Measurements from ENCODE around the gene ANKRD36. TPM values are rescaled to one million over a fixed set of nuclear protein-coding genes. Genes with fewer than 3 reads are reported as not detected.

Gene ANKRD36
- polyA plus RNA-seq, 1 donor: 12.8 TPM

Other genes with a start within 250 kb of the ANKRD36 start
- 38.8 TPM for gene SEMA4C, start 243.1 kb upstream of the ANKRD36 start, polyA plus RNA-seq (ENCODE audit: insufficient read length)
- 2.6 TPM for gene FAM178B, start 126.6 kb upstream of the ANKRD36 start, polyA plus RNA-seq (ENCODE audit: insufficient read length)
- gene FAHD2B, start 18.3 kb upstream of the ANKRD36 start, polyA plus RNA-seq (ENCODE audit: insufficient read length): 14.4 TPM

Measured in hindlimb muscle (tissue), 1 donor.